IMR-90 (cell line): Measurements from ENCODE around the gene MICAL2. TPM values are rescaled to one million over a fixed set of nuclear protein-coding genes. Genes with fewer than 3 reads are reported as not detected.

Experiments
- ATAC-seq: fragments of 200-7000 bp; cut with Tn5 transposase; 2 replicates; pipeline ENCODE4 v1.9.1; 2020; ENCODE audit warnings: low read depth, mild to moderate bottlenecking, moderate library complexity
- BruUV-seq: library from RNA; stranded (reverse); fragments of 400-500 nt; replicated peaks from 2 replicates; lab custom pipeline; 2021; lab: Mats Ljungman, UMichigan
- CTCF ChIA-PET: fragments of 300-600 bp; formaldehyde crosslinking; extraction: SDS; loops from one replicate; lab custom pipeline; 2021; ENCODE audit warnings: antibody characterized with exemption; lab: Yijun Ruan, JAX
- POLR2A ChIA-PET: fragments of 300-600 bp; sonication (Branson Sonifier 250); formaldehyde crosslinking; loops from one replicate; lab custom pipeline; 2022; ENCODE audit warnings: antibody characterized with exemption; ENCODE audit not compliant: unreplicated experiment; lab: Charles Lee
- DNase-seq: peaks from one replicate; pipeline ENCODE4 v3.0.0; 2013
- H2AFZ ChIP-seq: replicated peaks from 2 replicates; pipeline ENCODE3; 2013; ENCODE audit warnings: low read length, mild to moderate bottlenecking; ENCODE audit not compliant: poor library complexity
- H2AK5ac ChIP-seq: 2 replicates; pipeline ENCODE4 v1.6.1; 2013; ENCODE audit warnings: low read depth, low read length, inconsistent platforms
- H2AK9ac ChIP-seq: replicated peaks from 2 replicates; pipeline ENCODE3; 2013; ENCODE audit warnings: mild to moderate bottlenecking, low read depth, low read length, moderate library complexity; ENCODE audit not compliant: poor library complexity
- H2BK120ac ChIP-seq: 2 replicates; pipeline ENCODE4 v1.6.1; 2013; ENCODE audit warnings: low read depth, low read length, inconsistent platforms
- H2BK15ac ChIP-seq: 3 replicates; pipeline ENCODE4 v1.6.1; 2013; ENCODE audit warnings: low read depth, low read length, inconsistent platforms
- H2BK20ac ChIP-seq: 2 replicates; pipeline ENCODE4 v1.6.1; 2013; ENCODE audit warnings: low read depth, mild to moderate bottlenecking, inconsistent platforms, low read length, moderate library complexity
- H2BK5ac ChIP-seq: 2 replicates; pipeline ENCODE4 v1.6.1; 2013; ENCODE audit warnings: mild to moderate bottlenecking, low read depth, low read length, inconsistent platforms; ENCODE audit not compliant: poor library complexity, severe bottlenecking
- H3K14ac ChIP-seq: replicated peaks from 2 replicates; pipeline ENCODE4 v1.6.1; 2013; ENCODE audit warnings: low read depth, low read length, inconsistent platforms
- H3K18ac ChIP-seq: 2 replicates; pipeline ENCODE4 v1.6.1; 2013; ENCODE audit warnings: low read depth, low read length, control low read depth
- H3K23ac ChIP-seq: 2 replicates; pipeline ENCODE4 v1.6.1; 2013; ENCODE audit warnings: low read depth, low read length, inconsistent platforms
- H3K27ac ChIP-seq: 2 replicates; pipeline ENCODE4 v1.5.1; 2013; ENCODE audit warnings: mild to moderate bottlenecking, control low read depth, low read length; ENCODE audit not compliant: insufficient read depth
- H3K27me3 ChIP-seq: 2 replicates; pipeline ENCODE4 v1.6.1; 2013; ENCODE audit warnings: low read length; ENCODE audit not compliant: control insufficient read depth, insufficient read depth
- H3K36me3 ChIP-seq: 2 replicates; pipeline ENCODE4 v1.6.1; 2013; ENCODE audit warnings: low read length, mixed read lengths; ENCODE audit not compliant: control insufficient read depth, insufficient read depth
- H3K4ac ChIP-seq: 2 replicates; pipeline ENCODE4 v1.6.1; 2013; ENCODE audit warnings: low read depth, low read length, inconsistent platforms
- H3K4me1 ChIP-seq: 2 replicates; pipeline ENCODE4 v1.6.1; 2013; ENCODE audit warnings: low read length, mixed read lengths; ENCODE audit not compliant: control insufficient read depth, insufficient read depth
- H3K4me2 ChIP-seq: 2 replicates; pipeline ENCODE4 v1.6.1; 2013; ENCODE audit warnings: low read depth, mild to moderate bottlenecking, control low read depth, low read length, moderate library complexity
- H3K4me3 ChIP-seq: 2 replicates; pipeline ENCODE4 v1.5.1; 2013; ENCODE audit warnings: low read depth, mild to moderate bottlenecking, control low read depth, low read length, moderate library complexity; ENCODE audit not compliant: insufficient read depth
- H3K56ac ChIP-seq: 2 replicates; pipeline ENCODE4 v1.6.1; 2013; ENCODE audit warnings: low read length, inconsistent platforms; ENCODE audit not compliant: insufficient read depth; ENCODE audit errors: extremely low read depth
- H3K79me1 ChIP-seq, 2 experiments: 2 replicates each; pipeline ENCODE4 v1.6.1; 2013; ENCODE audit warnings: low read length in 2 of 2, inconsistent platforms in 1 of 2, low read depth in 1 of 2
- H3K9ac ChIP-seq: 2 replicates; pipeline ENCODE4 v1.6.1; 2013; ENCODE audit warnings: low read depth, low read length, control low read depth
- H3K9me1 ChIP-seq: 2 replicates; pipeline ENCODE4 v1.6.1; 2013; ENCODE audit warnings: low read length, inconsistent platforms; ENCODE audit not compliant: insufficient read depth
- H3K9me3 ChIP-seq: 2 replicates; pipeline ENCODE4 v1.6.1; 2013; ENCODE audit warnings: low read length; ENCODE audit not compliant: control insufficient read depth, insufficient read depth
- H4K20me1 ChIP-seq: 2 replicates; pipeline ENCODE4 v1.6.1; 2013; ENCODE audit warnings: low read length, inconsistent platforms; ENCODE audit not compliant: insufficient read depth
- H4K5ac ChIP-seq: 2 replicates; pipeline ENCODE4 v1.6.1; 2013; ENCODE audit warnings: mild to moderate bottlenecking, low read depth, low read length, control low read depth
- H4K8ac ChIP-seq, 2 experiments: 2 replicates each; pipeline ENCODE4 v1.6.1; 2013; ENCODE audit warnings: low read depth in 2 of 2, low read length in 2 of 2, control low read depth in 1 of 2, inconsistent platforms in 1 of 2
- H4K91ac ChIP-seq: 2 replicates; pipeline ENCODE4 v1.6.1; 2013; ENCODE audit warnings: low read depth, low read length, inconsistent platforms; ENCODE audit not compliant: insufficient read depth
- BHLHE40 ChIP-seq: fragments of 150-350 bp; IDR thresholded peaks from 2 replicates; pipeline ENCODE4 v1.6.1; 2016; ENCODE audit warnings: mild to moderate bottlenecking, low read depth, low read length
- CEBPB ChIP-seq: IDR thresholded peaks from 2 replicates; pipeline ENCODE4 v1.6.1; 2012; ENCODE audit warnings: low read depth, low read length, improper control_type of control experiment
- CHD1 ChIP-seq: IDR thresholded peaks from 2 replicates; pipeline ENCODE4 v1.6.1; 2012; ENCODE audit warnings: low read depth, low read length, improper control_type of control experiment
- ELK1 ChIP-seq: fragments of 150-350 bp; IDR thresholded peaks from 2 replicates; pipeline ENCODE4 v1.6.1; 2016; ENCODE audit warnings: low read depth, mild to moderate bottlenecking, low read length, moderate library complexity, borderline replicate concordance
- FOS ChIP-seq: fragments of 150-350 bp; IDR thresholded peaks from 2 replicates; pipeline ENCODE4 v1.6.1; 2016; ENCODE audit warnings: low read depth, low read length
- MAFK ChIP-seq: IDR thresholded peaks from 2 replicates; pipeline ENCODE4 v1.6.1; 2012; ENCODE audit warnings: low read depth, low read length, improper control_type of control experiment
- MAZ ChIP-seq: IDR thresholded peaks from 2 replicates; pipeline ENCODE4 v1.6.1; 2012; ENCODE audit warnings: low read depth, mild to moderate bottlenecking, low read length, improper control_type of control experiment, moderate library complexity, borderline replicate concordance
- NFE2L2 ChIP-seq: fragments of 150-350 bp; IDR thresholded peaks from 2 replicates; pipeline ENCODE4 v1.6.1; 2016; ENCODE audit warnings: low read depth, mild to moderate bottlenecking, low read length
- POLR2A ChIP-seq: IDR thresholded peaks from 2 replicates; pipeline ENCODE4 v1.6.1; 2012; ENCODE audit warnings: mild to moderate bottlenecking, low read depth, low read length
- RAD21 ChIP-seq: IDR thresholded peaks from 2 replicates; pipeline ENCODE4 v1.6.1; 2012; ENCODE audit warnings: low read length, improper control_type of control experiment
- RCOR1 ChIP-seq: IDR thresholded peaks from 2 replicates; pipeline ENCODE4 v1.6.1; 2012; ENCODE audit warnings: mild to moderate bottlenecking, low read length, improper control_type of control experiment; ENCODE audit not compliant: insufficient replicate concordance
- RFX5 ChIP-seq: IDR thresholded peaks from 2 replicates; pipeline ENCODE4 v1.8.0; 2012; ENCODE audit warnings: low read depth, mild to moderate bottlenecking, low read length, moderate library complexity
- SMC3 ChIP-seq: fragments of 150-350 bp; IDR thresholded peaks from 2 replicates; pipeline ENCODE4 v1.6.1; 2016; ENCODE audit warnings: low read depth, mild to moderate bottlenecking, antibody characterized with exemption, low read length, moderate library complexity
- WGBS, 2 experiments: methylation state at CpG; one replicate each; pipeline versions ENCODE4 v1.1.5 to v1.1.7; 2013; ENCODE audit warnings: missing lambda C conversion rate in 2 of 2; ENCODE audit not compliant: insufficient read length in 1 of 2; ENCODE audit errors: extremely low coverage in 2 of 2; 5-methylcytosine and 5-hydroxymethylcytosine counted together
- dilution Hi-C: fragments of 300-500 bp; cut with HindIII; formaldehyde crosslinking; loops from one replicate; pipeline ENCODE4 v1.14.3; 2018; ENCODE audit warnings: low sequenced_read_pairs; ENCODE audit not compliant: unreplicated experiment
- in situ Hi-C: fragments of 300-500 bp; cut with MboI; formaldehyde crosslinking; loops from 3 replicates; pipeline ENCODE4 v1.14.3; 2019; ENCODE audit warnings: low sequenced_read_pairs, inconsistent platforms, mixed read lengths
- intact Hi-C: fragments of 100-400 bp; cut with micrococcal nuclease; formaldehyde crosslinking; loops from 2 replicates; pipeline ENCODE4 v1.10.0; 2022
- polyA plus RNA-seq, 3 experiments: library from polyadenylated mRNA; depleted of rRNA; stranded (reverse); fragments of >200 nt; gene quantifications; 2 replicates each; pipeline ENCODE4 v1.2.3, GENCODE V29; 2012; ENCODE audit warnings: low replicate concordance in 1 of 3
- total RNA-seq: library from RNA; depleted of rRNA; stranded (reverse); fragments of >200 nt; gene quantifications from 2 replicates; pipeline ENCODE4 v1.2.3, GENCODE V29; 2012

MICAL2 gene
- total and polyA plus RNA-seq, 2 of the 4 experiments (the other 2 are of a cell fraction), result 170 to 336 TPM

DNA sequence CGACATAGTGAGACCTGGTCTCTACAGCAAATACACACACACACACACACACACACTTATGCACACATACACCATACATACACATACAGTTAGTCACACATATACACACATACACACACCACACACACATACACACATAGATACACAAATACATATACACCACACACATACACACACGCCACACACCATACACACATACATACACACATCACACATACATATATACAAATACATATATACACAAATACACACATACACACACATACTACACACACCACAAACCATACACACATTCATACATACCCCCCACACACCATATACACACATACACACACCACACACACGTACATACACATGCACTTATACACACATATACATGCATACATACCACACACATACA is 57.7 kb downstream of the MICAL2 start:
- dilution Hi-C loops (no loop called here), in situ Hi-C loops (no loop called here), intact Hi-C loops (no loop called here)
- Histone ChIP-seq H2BK120ac (peak overlapping the region; percentile 90), H3K36me3 (peaks cover 15% of the 10 kb centered on the region), H2BK20ac (peak overlapping the region; percentile 93), H3K4me1 (peaks cover 42% of the 10 kb centered on the region), H3K14ac (peak overlapping the region; percentile 98), H3K9ac (no peak overlapping the region), H4K8ac (peak overlapping the region; percentile 92 to 94; a peak in 3 of 4 replicates), H4K20me1 (no peaks in the 10 kb centered on the region), H3K9me3 (peaks cover 3% of the 10 kb centered on the region), H3K9me1 (peaks cover 40% of the 10 kb centered on the region), H3K4me2 (no peak overlapping the region), H3K56ac (peak overlapping the region; percentile 24; the same call in 1 of the 2 replicates), H2AK5ac (peak overlapping the region; percentile 99), H2BK15ac (peak overlapping the region; percentile 82), H3K23ac (peak overlapping the region; percentile 98; the same call in 1 of the 2 replicates), H3K4me3 (no peak overlapping the region), H3K18ac (peak overlapping the region; percentile 91; the same call in 1 of the 2 replicates), H2AFZ (no peak overlapping the region), H3K27ac (peak overlapping the region; percentile 82), H2AK9ac (no peak overlapping the region), H3K4ac (peak overlapping the region; percentile 96), H4K91ac (peak overlapping the region; percentile 95), H4K5ac (peak overlapping the region; percentile 62; the same call in 1 of the 2 replicates), H3K79me1 (peaks cover 27 to 85% of the 10 kb centered on the region in 2 experiments), H2BK5ac (peak overlapping the region; percentile 97), H3K27me3 (no peaks in the 10 kb centered on the region)
- BruUV-seq, result no TSS peak
- ATAC-seq, result no peak
- no peak for DNase-seq
- CTCF ChIA-PET, result no interaction called here
- no peak for TF ChIP-seq MAFK
- no peak for TF ChIP-seq BHLHE40
- no peak for TF ChIP-seq SMC3
- TF ChIP-seq MAZ, result no peak
- no peak for TF ChIP-seq ELK1
- no peak for TF ChIP-seq POLR2A
- TF ChIP-seq CHD1, result no peak
- TF ChIP-seq RAD21, result no peak
- TF ChIP-seq RFX5, result no peak
- TF ChIP-seq CEBPB, result no peak
- TF ChIP-seq FOS, result no peak
- no peak for TF ChIP-seq RCOR1
- no peak for TF ChIP-seq NFE2L2
- POLR2A ChIA-PET, result no interaction called here
- WGBS, 2 experiments, result 94 to 100% methylated on average over 2 of the region's 3 CpGs
